Measurements from ENCODE around the gene FGF12.

The FGF12 gene

GRCh38 chr3:192501401-192501800, 225.9 kb downstream of the FGF12 start:
- no peak for DNase-seq (ENCODE audit: low read depth in 1 of 2, low spot score in 1 of 2)

GRCh38 chr3:192496905-192497587, 230.3 kb downstream of the FGF12 start:
- DNase-seq (ENCODE audit: low read depth in 1 of 2, low spot score in 1 of 2), result no peak

- no peak for DNase-seq (ENCODE audit: low read depth in 1 of 2, low spot score in 1 of 2)
These were observed 233.2 kb downstream of the FGF12 start for GRCh38 chr3:192494174-192494573.

GRCh38 chr3:192490720-192491119, 236.6 kb downstream of the FGF12 start:
- no peak for DNase-seq (ENCODE audit: low read depth in 1 of 2, low spot score in 1 of 2)

- no peak for DNase-seq (ENCODE audit: low read depth in 1 of 2, low spot score in 1 of 2)
These were observed 237.8 kb downstream of the FGF12 start for GRCh38 chr3:192489579-192489978.

GRCh38 chr3:192487033-192487432, 240.3 kb downstream of the FGF12 start:
- no peak for DNase-seq (ENCODE audit: low read depth in 1 of 2, low spot score in 1 of 2)

- no peak for DNase-seq (ENCODE audit: low read depth in 1 of 2, low spot score in 1 of 2)
These were observed 244.5 kb downstream of the FGF12 start for GRCh38 chr3:192482809-192483208.

GRCh38 chr3:192482391-192482790, 244.9 kb downstream of the FGF12 start:
- DNase-seq (ENCODE audit: low read depth in 1 of 2, low spot score in 1 of 2), result no peak

- DNase-seq (ENCODE audit: low read depth in 1 of 2, low spot score in 1 of 2), result no peak
These were observed 245.7 kb downstream of the FGF12 start for GRCh38 chr3:192481638-192482037.

- DNase-seq (ENCODE audit: low read depth in 1 of 2, low spot score in 1 of 2), result peak in 1 of 2 donors; percentile 35
These were observed 259.9 kb downstream of the FGF12 start for GRCh38 chr3:192467230-192468140.

GRCh38 chr3:192449036-192449435, 278.3 kb downstream of the FGF12 start:
- no peak for DNase-seq (ENCODE audit: low read depth in 1 of 2, low spot score in 1 of 2)

GRCh38 chr3:192445770-192446644, 281.3 kb downstream of the FGF12 start:
- no peak for DNase-seq (ENCODE audit: low read depth in 1 of 2, low spot score in 1 of 2)

GRCh38 chr3:192444791-192445106, 282.6 kb downstream of the FGF12 start:
- DNase-seq (ENCODE audit: low read depth in 1 of 2, low spot score in 1 of 2), result no peak

- peak; percentile 8 to 13 for DNase-seq (ENCODE audit: low read depth in 1 of 2, low spot score in 1 of 2)
These were observed 283.1 kb downstream of the FGF12 start for GRCh38 chr3:192444096-192444790.

- no peak for DNase-seq (ENCODE audit: low read depth in 1 of 2, low spot score in 1 of 2)
These were observed 292.1 kb downstream of the FGF12 start for GRCh38 chr3:192435241-192435640.

- no peak for DNase-seq (ENCODE audit: low read depth in 1 of 2, low spot score in 1 of 2)
These were observed 293.2 kb downstream of the FGF12 start for GRCh38 chr3:192434186-192434585.

- no peak for DNase-seq (ENCODE audit: low read depth in 1 of 2, low spot score in 1 of 2)
These were observed 293.6 kb downstream of the FGF12 start for GRCh38 chr3:192433704-192434103.

GRCh38 chr3:192422997-192423342, 304.4 kb downstream of the FGF12 start:
- DNase-seq (ENCODE audit: low read depth in 1 of 2, low spot score in 1 of 2), result no peak

- no peak for DNase-seq (ENCODE audit: low read depth in 1 of 2, low spot score in 1 of 2)
These were observed 304.9 kb downstream of the FGF12 start for GRCh38 chr3:192422321-192422996.

GRCh38 chr3:192419312-192419711, 308.0 kb downstream of the FGF12 start:
- no peak for DNase-seq (ENCODE audit: low read depth in 1 of 2, low spot score in 1 of 2)
